Measurements from ENCODE around the gene PRAMEF10.
"Not testable (repeated sequence)": the region's sequence is repeated elsewhere in the genome, so short reads cannot be mapped to it uniquely, and the experiment has no call there.

DNA sequence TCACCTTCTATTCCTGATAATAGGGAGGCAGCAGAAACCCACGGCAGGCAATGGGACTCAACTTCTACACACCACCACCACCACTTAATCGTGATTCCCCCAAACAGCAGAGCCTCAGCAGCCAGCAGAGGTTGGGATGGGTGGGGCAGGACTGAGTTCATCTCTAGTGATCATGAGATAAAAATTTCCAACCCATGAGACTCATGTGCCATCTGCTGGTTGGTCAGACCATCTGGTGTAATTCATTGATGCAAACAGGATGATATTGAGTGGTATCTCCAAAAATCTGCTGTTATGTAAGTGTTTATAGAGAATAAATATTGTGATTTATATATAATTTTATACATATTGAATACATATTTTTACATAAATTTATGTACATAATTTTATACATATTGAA is 23.7 kb upstream of the PRAMEF10 start:
- TF ChIP-seq, protein P1, sequence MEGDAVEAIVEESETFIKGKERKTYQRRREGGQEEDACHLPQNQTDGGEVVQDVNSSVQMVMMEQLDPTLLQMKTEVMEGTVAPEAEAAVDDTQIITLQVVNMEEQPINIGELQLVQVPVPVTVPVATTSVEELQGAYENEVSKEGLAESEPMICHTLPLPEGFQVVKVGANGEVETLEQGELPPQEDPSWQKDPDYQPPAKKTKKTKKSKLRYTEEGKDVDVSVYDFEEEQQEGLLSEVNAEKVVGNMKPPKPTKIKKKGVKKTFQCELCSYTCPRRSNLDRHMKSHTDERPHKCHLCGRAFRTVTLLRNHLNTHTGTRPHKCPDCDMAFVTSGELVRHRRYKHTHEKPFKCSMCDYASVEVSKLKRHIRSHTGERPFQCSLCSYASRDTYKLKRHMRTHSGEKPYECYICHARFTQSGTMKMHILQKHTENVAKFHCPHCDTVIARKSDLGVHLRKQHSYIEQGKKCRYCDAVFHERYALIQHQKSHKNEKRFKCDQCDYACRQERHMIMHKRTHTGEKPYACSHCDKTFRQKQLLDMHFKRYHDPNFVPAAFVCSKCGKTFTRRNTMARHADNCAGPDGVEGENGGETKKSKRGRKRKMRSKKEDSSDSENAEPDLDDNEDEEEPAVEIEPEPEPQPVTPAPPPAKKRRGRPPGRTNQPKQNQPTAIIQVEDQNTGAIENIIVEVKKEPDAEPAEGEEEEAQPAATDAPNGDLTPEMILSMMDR (IDR thresholded peaks at IDR 0.05 in 2 of 3, conservative IDR thresholded peaks at IDR 0.05 in 1 of 3; ENCODE audit: control insufficient read depth in 2 of 3, extremely low read depth in 1 of 3, insufficient read depth in 1 of 3, low read depth in 3 of 3, low read length in 3 of 3), result not testable (repeated sequence)
- TF ChIP-seq, protein P2, sequence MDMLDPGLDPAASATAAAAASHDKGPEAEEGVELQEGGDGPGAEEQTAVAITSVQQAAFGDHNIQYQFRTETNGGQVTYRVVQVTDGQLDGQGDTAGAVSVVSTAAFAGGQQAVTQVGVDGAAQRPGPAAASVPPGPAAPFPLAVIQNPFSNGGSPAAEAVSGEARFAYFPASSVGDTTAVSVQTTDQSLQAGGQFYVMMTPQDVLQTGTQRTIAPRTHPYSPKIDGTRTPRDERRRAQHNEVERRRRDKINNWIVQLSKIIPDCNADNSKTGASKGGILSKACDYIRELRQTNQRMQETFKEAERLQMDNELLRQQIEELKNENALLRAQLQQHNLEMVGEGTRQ (IDR thresholded peaks at IDR 0.05; ENCODE audit: borderline replicate concordance, low read depth, low read length), result not testable (repeated sequence)
- TF ChIP-seq, protein P3, sequence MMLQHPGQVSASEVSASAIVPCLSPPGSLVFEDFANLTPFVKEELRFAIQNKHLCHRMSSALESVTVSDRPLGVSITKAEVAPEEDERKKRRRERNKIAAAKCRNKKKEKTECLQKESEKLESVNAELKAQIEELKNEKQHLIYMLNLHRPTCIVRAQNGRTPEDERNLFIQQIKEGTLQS (IDR thresholded peaks at IDR 0.05; ENCODE audit: borderline replicate concordance, extremely low read depth, low read depth, low read length), result not testable (repeated sequence)
- TF ChIP-seq SUPT20H (IDR thresholded peaks at IDR 0.05; ENCODE audit: borderline replicate concordance, control insufficient read depth, low read depth, low read length); RAD21 (IDR thresholded peaks at IDR 0.05; ENCODE audit: insufficient read depth, low read depth, low read length); JUND (IDR thresholded peaks at IDR 0.05; ENCODE audit: low read depth, low read length); KDM1A (IDR thresholded peaks at IDR 0.05; ENCODE audit: borderline replicate concordance); EED (IDR thresholded peaks at IDR 0.05; ENCODE audit: low read depth); BCL11A (IDR thresholded peaks at IDR 0.05; ENCODE audit: low read depth, low read length); SP1 (IDR thresholded peaks at IDR 0.05; ENCODE audit: low read depth, low read length); NR2C1 (IDR thresholded peaks at IDR 0.05); EP300 (IDR thresholded peaks at IDR 0.05; ENCODE audit: borderline replicate concordance in 1 of 2, control insufficient read depth in 1 of 2, low read depth in 2 of 2, low read length in 2 of 2): not testable (repeated sequence)

All from GM12878 (cell line).